HepG2 (cell line): Measurements from ENCODE around the gene SMIM41. TPM values are rescaled to one million over a fixed set of nuclear protein-coding genes. Genes with fewer than 3 reads are reported as not detected.

ENCODE experiments used
- ATAC-seq: fragments of 200-7000 bp; cut with Tn5 transposase; 3 replicates; pipeline ENCODE4 v1.9.1; 2020; ENCODE audit warnings: mild to moderate bottlenecking, moderate library complexity
- BruUV-seq: library from RNA; stranded (reverse); fragments of 400-500 nt; replicated peaks from 2 replicates; lab custom pipeline; 2021; lab: Mats Ljungman, UMichigan
- CTCF ChIA-PET: fragments of 300-600 bp; formaldehyde crosslinking; extraction: SDS; loops from one replicate; lab custom pipeline; 2021; ENCODE audit warnings: low total read pairs, inconsistent platforms, low intra/inter-chr PET ratio; lab: Yijun Ruan, JAX
- POLR2A ChIA-PET: fragments of 350-600 bp; sonication (Branson Sonifier 250); formaldehyde crosslinking; loops from one replicate; lab custom pipeline; 2020; ENCODE audit warnings: antibody characterized with exemption, inconsistent platforms; lab: Yijun Ruan, JAX
- DNase-seq: peaks from one replicate; pipeline ENCODE4 v3.0.0-alpha.2; 2015; ENCODE audit warnings: low spot score
- FAIRE-seq: peaks from 3 replicates; lab custom pipeline; 2011; peaks lifted over from hg19 to GRCh38; lab: Jason Lieb, UNC
- H2AFZ ChIP-seq: one replicate; pipeline ENCODE4 v1.6.1; 2011; ENCODE audit warnings: low read length, inconsistent platforms
- H3K27ac ChIP-seq: fragments of 300-600 bp; 3 replicates; pipeline ENCODE4 v1.8.0; 2011; ENCODE audit warnings: mixed run types, mild to moderate bottlenecking, mixed read lengths, low read length, inconsistent platforms; ENCODE audit not compliant: insufficient read depth; ENCODE audit errors: extremely low read length
- H3K27me3 ChIP-seq, 2 experiments: fragments of 200-600 bp in 1 of 2; 2 replicates in 1 of 2; 3 replicates in 1 of 2; pipeline versions ENCODE4 v1.6.0 to v1.8.0; 2011; ENCODE audit warnings: low read length in 2 of 2, mild to moderate bottlenecking in 2 of 2, moderate library complexity in 2 of 2, inconsistent platforms in 1 of 2; ENCODE audit not compliant: insufficient read depth in 2 of 2, control insufficient read depth in 1 of 2
- H3K36me3 ChIP-seq, 2 experiments: fragments of 200-600 bp in 1 of 2; replicated peaks in 1 of 2; 2 replicates in 1 of 2; 3 replicates in 1 of 2; pipeline versions ENCODE4 v1.5.1 to v1.8.0; 2011; ENCODE audit warnings: low read length in 2 of 2, inconsistent platforms in 1 of 2; ENCODE audit not compliant: insufficient read depth in 2 of 2, control insufficient read depth in 1 of 2
- H3K4me1 ChIP-seq: 2 replicates; pipeline ENCODE4 v1.5.1; 2012; ENCODE audit warnings: low read length, inconsistent platforms; ENCODE audit not compliant: insufficient read depth
- H3K4me2 ChIP-seq: 2 replicates; pipeline ENCODE4 v1.6.0; 2011; ENCODE audit warnings: low read depth, low read length, inconsistent platforms
- H3K4me3 ChIP-seq, 3 experiments: fragments of 200-600 bp in 1 of 3; sonication (generic), shearing (Covaris generic) in 1 of 3; replicated peaks in 1 of 3; 2 replicates each; pipeline ENCODE4 v1.5.1; 2011 to 2016; ENCODE audit warnings: low read length in 3 of 3, inconsistent platforms in 2 of 3, low read depth in 2 of 3, mild to moderate bottlenecking in 2 of 3, control low read depth in 1 of 3, mixed read lengths in 1 of 3; ENCODE audit not compliant: insufficient read depth in 1 of 3
- H3K79me2 ChIP-seq: one replicate; pipeline ENCODE4 v1.6.1; 2011; ENCODE audit warnings: low read length, inconsistent platforms; ENCODE audit not compliant: insufficient read depth
- H3K9ac ChIP-seq: 2 replicates; pipeline ENCODE4 v1.6.0; 2011; ENCODE audit warnings: mild to moderate bottlenecking, low read depth, low read length, inconsistent platforms; ENCODE audit not compliant: insufficient read depth
- H3K9me3 ChIP-seq: 2 replicates; pipeline ENCODE4 v1.5.1; 2012; ENCODE audit warnings: mild to moderate bottlenecking, low read length
- H4K20me1 ChIP-seq: 2 replicates; pipeline ENCODE4 v1.6.0; 2011; ENCODE audit warnings: inconsistent platforms, mild to moderate bottlenecking, low read length, moderate library complexity; ENCODE audit not compliant: insufficient read depth
- EP300 ChIP-seq, 3 experiments: sonication (generic) in 1 of 3; formaldehyde crosslinking in 1 of 3; IDR thresholded peaks; 2 replicates each; pipeline versions ENCODE4 v1.5.1 to v1.6.1; 2011 to 2020; ENCODE audit warnings: low read depth in 2 of 3, low read length in 2 of 3, borderline replicate concordance in 1 of 3, improper control_type of control experiment in 1 of 3, mild to moderate bottlenecking in 1 of 3, missing genetic modification reagents in 1 of 3, moderate library complexity in 1 of 3
- FOXO1 ChIP-seq: sonication (generic); formaldehyde crosslinking; IDR thresholded peaks from 2 replicates; pipeline ENCODE4 v1.4.0; 2020; ENCODE audit warnings: missing genetic modification reagents
- FOXP4 ChIP-seq: sonication (generic); formaldehyde crosslinking; IDR thresholded peaks from 2 replicates; pipeline ENCODE4 v1.4.0; 2020; ENCODE audit warnings: missing genetic modification reagents
- HOXA3 ChIP-seq: sonication (generic); formaldehyde crosslinking; IDR thresholded peaks from 2 replicates; pipeline ENCODE4 v1.5.0; 2020; ENCODE audit warnings: missing genetic modification reagents
- PATZ1 ChIP-seq: sonication (generic); formaldehyde crosslinking; IDR thresholded peaks from 2 replicates; pipeline ENCODE4 v1.4.0; 2020; ENCODE audit warnings: missing genetic modification reagents
- PAXIP1 ChIP-seq: sonication (generic); formaldehyde crosslinking; conservative IDR thresholded peaks from 2 replicates; pipeline ENCODE4 v1.4.0; 2020; ENCODE audit warnings: mild to moderate bottlenecking, missing genetic modification reagents, moderate library complexity
- PCBP1 ChIP-seq: fragments of 200-400 bp; formaldehyde crosslinking; IDR thresholded peaks from 2 replicates; pipeline ENCODE4 v1.6.1; 2017; ENCODE audit warnings: mild to moderate bottlenecking, low read depth, low read length, borderline replicate concordance
- POLR2G ChIP-seq: fragments of 200-400 bp; formaldehyde crosslinking; IDR thresholded peaks from 2 replicates; pipeline ENCODE4 v1.6.1; 2018; ENCODE audit warnings: mild to moderate bottlenecking, low read depth, low read length, moderate library complexity
- SALL1 ChIP-seq: sonication (generic); formaldehyde crosslinking; IDR thresholded peaks from 2 replicates; pipeline ENCODE4 v1.8.0; 2022; ENCODE audit warnings: mild to moderate bottlenecking, missing genetic modification reagents
- SAP130 ChIP-seq: IDR thresholded peaks from 2 replicates; pipeline ENCODE4 v1.6.1; 2016; ENCODE audit warnings: low read depth
- SOX6 ChIP-seq, 2 experiments: fragments of 450-650 bp in 1 of 2; sonication (generic) in 1 of 2; formaldehyde crosslinking in 1 of 2; IDR thresholded peaks; 2 replicates each; pipeline versions ENCODE4 v1.4.0 to v1.6.1; 2017 to 2020; ENCODE audit warnings: antibody characterized with exemption in 1 of 2, mild to moderate bottlenecking in 1 of 2, missing genetic modification reagents in 1 of 2
- SP140L ChIP-seq: sonication (generic); formaldehyde crosslinking; IDR thresholded peaks from 2 replicates; pipeline ENCODE4 v1.4.0; 2020; ENCODE audit warnings: missing genetic modification reagents, borderline replicate concordance
- ZFX ChIP-seq: sonication (generic); formaldehyde crosslinking; IDR thresholded peaks from 2 replicates; pipeline ENCODE4 v1.4.0; 2020; ENCODE audit warnings: mild to moderate bottlenecking, low read depth, missing genetic modification reagents, moderate library complexity
- ZNF567 ChIP-seq: sonication (generic); formaldehyde crosslinking; IDR thresholded peaks from 2 replicates; pipeline ENCODE4 v1.8.1; 2023; ENCODE audit warnings: mild to moderate bottlenecking, missing genetic modification reagents, borderline replicate concordance
- WGBS: methylation state at CpG from one replicate; pipeline ENCODE4 v1.1.6; 2017; ENCODE audit warnings: low lambda C conversion rate; 5-methylcytosine and 5-hydroxymethylcytosine counted together
- in situ Hi-C: cut with HindIII; loops from 2 replicates; pipeline ENCODE4 v1.10.0; 2017; ENCODE audit warnings: low pct_unique_long_range_greater_than_20kb; ENCODE audit not compliant: extremely low pct_ligation_motif_present
- intact Hi-C: fragments of 100-400 bp; cut with micrococcal nuclease; formaldehyde crosslinking; loops from one replicate; pipeline ENCODE4 v1.10.0; 2022; ENCODE audit not compliant: unreplicated experiment
- polyA plus RNA-seq, 8 experiments: library from polyadenylated mRNA; depleted of rRNA in 3 of 8; stranded (reverse) in 7 of 8; unstranded in 1 of 8; fragments of >200 nt; fragmentation: Illumina TruSeq in 4 of 8; extraction: Trizol in 4 of 8; gene quantifications; 2 replicates each; pipeline versions ENCODE4 v1.2.1 to v1.2.3, GENCODE V29; 2011 to 2016; ENCODE audit warnings: low read depth in 4 of 8, missing spikeins in 1 of 8, mixed read lengths in 1 of 8; ENCODE audit not compliant: insufficient read depth in 1 of 8
- total RNA-seq, 5 experiments: library from RNA; depleted of rRNA; stranded (reverse); fragments of >200 nt; fragmentation: Illumina TruSeq; extraction: Trizol; gene quantifications; 2 replicates each; pipeline ENCODE4 v1.2.3, GENCODE V29; 2016; ENCODE audit warnings: low read depth in 1 of 5

Gene SMIM41
- total and polyA plus RNA-seq, 2 of the 13 experiments (the other 11 are each of a cell fraction or from before 2014, with no cell fraction given), result not detected

GRCh38 chr12:52061470-52062166, 17.9 kb upstream of the SMIM41 start:
- DNase-seq (peak; percentile 91), ATAC-seq (peak; percentile 85), FAIRE-seq (peak; percentile 77)
- POLR2A ChIA-PET, result interaction anchor here (1.2 to 5.3 kb wide), 3 partner anchors 8 to 29 kb away, joined by 4 to 58 read pairs (median 4); partner anchors contain the start of genes ATG101 and NR4A1
- H3K9ac ChIP-seq, result peak overlapping the region; percentile 67
- H3K4me1 ChIP-seq, result peaks cover 53% of the 10 kb centered on the region
- CTCF ChIA-PET, result no interaction called here
- peak overlapping the region in 1 of 3 experiments; percentile 12; a peak in 1 of 6 replicates for H3K4me3 ChIP-seq
- intact Hi-C loops, result no loop called here
- no peaks in the 10 kb centered on the region for H3K27me3 ChIP-seq
- H3K27ac ChIP-seq, result peak overlapping the region; percentile 81
- H3K79me2 ChIP-seq, result no peaks in the 10 kb centered on the region
- H3K36me3 ChIP-seq, result peaks cover 4 to 20% of the 10 kb centered on the region in 2 experiments
- WGBS, result 6% methylated on average over 7 of the region's 12 CpGs
- H2AFZ ChIP-seq, result no peak overlapping the region
- no peaks in the 10 kb centered on the region for H4K20me1 ChIP-seq
- peak overlapping the region; percentile 53 for H3K4me2 ChIP-seq
- in situ Hi-C loops, result no loop called here
- H3K9me3 ChIP-seq, result no peaks in the 10 kb centered on the region
- no TSS peak for BruUV-seq
- TF ChIP-seq SALL1 (CRISPR knock-in tag) (peak; percentile 41), FOXO1 (CRISPR knock-in tag) (no peak), PCBP1 (0 out of 2 replicates have a peak, but pooled peaks have one; percentile 48), PATZ1 (CRISPR knock-in tag) (peak; percentile 93), SP140L (no peak), POLR2G (0 out of 2 replicates have a peak, but pooled peaks have one; percentile 22), PAXIP1 (CRISPR knock-in tag) (peak; percentile 47), HOXA3 (CRISPR knock-in tag) (peak; percentile 80), SAP130 (peak; percentile 70), SOX6 (IDR thresholded peaks at IDR 0.05) (no peak), SOX6 (CRISPR knock-in tag; IDR thresholded peaks at IDR 0.05) (peak; percentile 85), FOXP4 (CRISPR knock-in tag) (peak; percentile 55), ZFX (peak; percentile 82), EP300 (IDR thresholded peaks at IDR 0.05; ENCODE audit: low read depth in 2 of 2, low read length in 2 of 2) (peak in 1 of 2 experiments; percentile 46; a peak in 2 of 4 replicates), EP300 (CRISPR knock-in tag; IDR thresholded peaks at IDR 0.05; ENCODE audit: borderline replicate concordance) (no peak), ZNF567 (CRISPR knock-in tag) (no peak)
